SU-DHL-6 (cell line): ENCODE results near the gene GRM8.

Experiments used
- H2AFZ ChIP-seq: fragments of 200-600 bp; sonication (generic); 2 replicates; pipeline ENCODE4 v1.6.1; 2014; ENCODE audit warnings: low read depth, mild to moderate bottlenecking, moderate library complexity, mixed read lengths, antibody characterized with exemption, low read length; ENCODE audit not compliant: severe bottlenecking
- H3F3A ChIP-seq: fragments of 200-600 bp; shearing (Covaris generic); 2 replicates; pipeline ENCODE4 v1.6.0; 2016; ENCODE audit warnings: antibody characterized with exemption, mild to moderate bottlenecking; ENCODE audit not compliant: insufficient read depth
- H3K27ac ChIP-seq: fragments of 200-600 bp; sonication (generic); 2 replicates; pipeline ENCODE4 v1.5.1; 2016; ENCODE audit warnings: low read depth, mild to moderate bottlenecking, low read length, moderate library complexity, mixed read lengths
- H3K27me3 ChIP-seq: fragments of 200-600 bp; sonication (generic), shearing (Covaris generic); 2 replicates; pipeline ENCODE4 v1.6.0; 2014; ENCODE audit warnings: mild to moderate bottlenecking, low read length
- H3K36me3 ChIP-seq: fragments of 200-600 bp; sonication (generic); 2 replicates; pipeline ENCODE4 v1.6.1; 2014; ENCODE audit warnings: mild to moderate bottlenecking, low read length, mixed read lengths
- H3K4me2 ChIP-seq: fragments of 300-600, 200-600 bp; shearing (Covaris generic), sonication (generic); 2 replicates; pipeline ENCODE4 v1.6.0; 2014; ENCODE audit warnings: low read length, low read depth, mild to moderate bottlenecking; ENCODE audit not compliant: poor library complexity, severe bottlenecking
- H3K4me3 ChIP-seq: fragments of 200-600 bp; sonication (generic); 2 replicates; pipeline ENCODE4 v1.5.1; 2014; ENCODE audit warnings: antibody characterized with exemption, low read length, mild to moderate bottlenecking, mixed read lengths; ENCODE audit not compliant: insufficient read depth, poor library complexity, severe bottlenecking
- H3K79me2 ChIP-seq: fragments of 200-600 bp; sonication (generic); 2 replicates; pipeline ENCODE4 v1.6.1; 2014; ENCODE audit warnings: mild to moderate bottlenecking, low read length, moderate library complexity; ENCODE audit not compliant: insufficient read depth
- H3K9ac ChIP-seq: fragments of 200-600 bp; sonication (generic); 2 replicates; pipeline ENCODE4 v1.7.0; 2014; ENCODE audit warnings: mild to moderate bottlenecking, low read length
- H3K9me2 ChIP-seq: fragments of 200-600 bp; sonication (generic); replicated peaks from 2 replicates; pipeline ENCODE4 v1.6.1; 2014; ENCODE audit warnings: low read length; ENCODE audit not compliant: insufficient read depth
- H3K9me3 ChIP-seq: fragments of 200-600 bp; sonication (generic); 2 replicates; pipeline ENCODE4 v1.6.1; 2014; ENCODE audit warnings: low read length, mixed read lengths; ENCODE audit not compliant: insufficient read depth
- H4K20me1 ChIP-seq: fragments of 200-600 bp; sonication (generic); 2 replicates; pipeline ENCODE4 v1.6.1; 2014; ENCODE audit warnings: low read depth, mild to moderate bottlenecking, antibody characterized with exemption, low read length, moderate library complexity, mixed read lengths
- EZH2phosphoT487 ChIP-seq: fragments of 200-600 bp; sonication (generic), shearing (Covaris generic); conservative IDR thresholded peaks from 2 replicates; pipeline ENCODE4 v1.6.1; 2018; ENCODE audit warnings: mild to moderate bottlenecking, antibody characterized with exemption, low read length, moderate library complexity, mixed read lengths
- TF ChIP-seq, protein P1 (sequence below): fragments of 200-600 bp; sonication (generic); IDR thresholded peaks from one replicate; pipeline ENCODE4 v1.5.1; 2017; ENCODE audit warnings: antibody characterized with exemption, mild to moderate bottlenecking, low read length, moderate library complexity; ENCODE audit not compliant: insufficient read depth, poor library complexity, severe bottlenecking

Gene GRM8

DNA sequence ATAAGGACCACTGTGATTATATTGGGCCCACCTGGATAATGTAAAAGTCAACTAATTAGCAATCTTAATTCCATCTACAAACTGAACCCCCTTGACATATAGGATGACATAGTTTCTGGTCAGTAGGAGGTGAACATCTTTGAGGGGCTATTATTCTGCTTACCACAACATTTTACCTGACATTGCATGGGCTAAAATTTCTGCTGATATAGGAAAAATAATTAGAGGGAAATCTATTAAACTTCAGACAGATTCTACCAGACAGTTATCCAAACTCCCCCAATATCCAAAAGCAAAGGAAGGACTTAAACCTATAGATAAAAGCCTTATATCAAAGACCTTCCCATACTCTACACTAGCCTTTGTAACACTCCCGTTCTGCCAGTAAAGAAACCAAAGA, 443.6 kb downstream of the GRM8 start:
- H4K20me1 ChIP-seq, result no peaks in the 10 kb centered on the region
- no peak for TF ChIP-seq EZH2phosphoT487
- TF ChIP-seq, protein P1, sequence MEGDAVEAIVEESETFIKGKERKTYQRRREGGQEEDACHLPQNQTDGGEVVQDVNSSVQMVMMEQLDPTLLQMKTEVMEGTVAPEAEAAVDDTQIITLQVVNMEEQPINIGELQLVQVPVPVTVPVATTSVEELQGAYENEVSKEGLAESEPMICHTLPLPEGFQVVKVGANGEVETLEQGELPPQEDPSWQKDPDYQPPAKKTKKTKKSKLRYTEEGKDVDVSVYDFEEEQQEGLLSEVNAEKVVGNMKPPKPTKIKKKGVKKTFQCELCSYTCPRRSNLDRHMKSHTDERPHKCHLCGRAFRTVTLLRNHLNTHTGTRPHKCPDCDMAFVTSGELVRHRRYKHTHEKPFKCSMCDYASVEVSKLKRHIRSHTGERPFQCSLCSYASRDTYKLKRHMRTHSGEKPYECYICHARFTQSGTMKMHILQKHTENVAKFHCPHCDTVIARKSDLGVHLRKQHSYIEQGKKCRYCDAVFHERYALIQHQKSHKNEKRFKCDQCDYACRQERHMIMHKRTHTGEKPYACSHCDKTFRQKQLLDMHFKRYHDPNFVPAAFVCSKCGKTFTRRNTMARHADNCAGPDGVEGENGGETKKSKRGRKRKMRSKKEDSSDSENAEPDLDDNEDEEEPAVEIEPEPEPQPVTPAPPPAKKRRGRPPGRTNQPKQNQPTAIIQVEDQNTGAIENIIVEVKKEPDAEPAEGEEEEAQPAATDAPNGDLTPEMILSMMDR, result no peak
- H2AFZ ChIP-seq, result no peak overlapping the region
- H3K27ac ChIP-seq, result no peak overlapping the region
- no peaks in the 10 kb centered on the region for H3K9me3 ChIP-seq
- no peak overlapping the region for H3K9ac ChIP-seq
- no peaks in the 10 kb centered on the region for H3F3A ChIP-seq
- no peak overlapping the region for H3K4me2 ChIP-seq
- H3K79me2 ChIP-seq, result no peaks in the 10 kb centered on the region
- H3K27me3 ChIP-seq, result no peaks in the 10 kb centered on the region
- no peaks in the 10 kb centered on the region for H3K36me3 ChIP-seq
- H3K9me2 ChIP-seq, result no peaks in the 10 kb centered on the region
- H3K4me3 ChIP-seq, result no peak overlapping the region

DNA sequence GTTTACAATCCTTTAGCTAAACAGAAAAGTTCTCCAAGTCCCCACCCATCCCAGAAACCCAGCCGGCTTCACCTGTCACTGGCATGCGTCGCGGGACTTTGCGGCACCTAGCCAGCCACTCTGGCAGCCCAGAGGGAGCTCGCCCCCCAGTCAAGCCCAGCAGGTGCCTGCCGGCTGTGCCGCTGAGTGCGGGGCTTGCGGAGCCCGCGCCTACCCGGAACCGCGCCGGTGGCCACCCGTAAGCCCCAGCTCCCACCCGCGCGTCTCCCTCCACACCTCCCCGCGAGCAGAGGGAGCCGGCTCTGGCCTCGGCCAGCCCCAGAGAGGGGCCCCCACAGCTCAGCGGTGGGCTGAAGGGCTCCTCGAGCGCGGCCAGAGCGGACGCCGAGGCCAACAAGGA, 446.1 kb downstream of the GRM8 start:
- no peaks in the 10 kb centered on the region for H4K20me1 ChIP-seq
- H2AFZ ChIP-seq, result no peak overlapping the region
- H3K9ac ChIP-seq, result no peak overlapping the region
- no peak overlapping the region for H3K4me3 ChIP-seq
- H3K27me3 ChIP-seq, result no peaks in the 10 kb centered on the region
- H3K9me3 ChIP-seq, result no peaks in the 10 kb centered on the region
- H3K4me2 ChIP-seq, result no peak overlapping the region
- H3K27ac ChIP-seq, result no peak overlapping the region
- TF ChIP-seq EZH2phosphoT487, result no peak
- TF ChIP-seq, protein P1, result no peak
- H3K36me3 ChIP-seq, result no peaks in the 10 kb centered on the region
- H3K79me2 ChIP-seq, result no peaks in the 10 kb centered on the region
- no peaks in the 10 kb centered on the region for H3F3A ChIP-seq
- no peaks in the 10 kb centered on the region for H3K9me2 ChIP-seq

DNA sequence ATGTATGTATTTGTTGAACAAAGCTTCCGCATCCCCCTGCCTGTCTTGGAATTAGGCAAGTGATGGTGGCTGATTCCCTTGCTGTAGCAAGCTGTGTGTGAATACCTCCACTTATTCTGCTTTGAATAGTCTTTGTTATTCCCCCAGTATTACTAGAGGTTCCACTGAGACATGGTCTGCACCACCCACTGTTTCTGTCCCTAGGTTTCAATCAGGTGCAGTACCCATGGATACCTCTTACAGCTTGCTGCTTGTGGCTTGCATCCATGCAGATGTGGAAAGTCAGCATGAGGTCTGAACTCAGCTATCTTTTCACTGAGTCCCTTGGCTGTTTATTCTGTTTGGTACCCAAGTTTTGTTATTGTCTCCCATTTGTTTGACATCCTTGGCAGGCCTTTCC, 447.4 kb downstream of the GRM8 start:
- Histone ChIP-seq H3F3A (no peaks in the 10 kb centered on the region), H3K4me3 (no peak overlapping the region), H3K4me2 (no peak overlapping the region), H4K20me1 (no peaks in the 10 kb centered on the region), H3K79me2 (no peaks in the 10 kb centered on the region), H3K9me3 (no peaks in the 10 kb centered on the region), H3K9me2 (no peaks in the 10 kb centered on the region), H3K36me3 (no peaks in the 10 kb centered on the region), H3K27me3 (no peaks in the 10 kb centered on the region), H3K27ac (no peak overlapping the region), H3K9ac (no peak overlapping the region), H2AFZ (no peak overlapping the region)
- no peak for TF ChIP-seq EZH2phosphoT487
- TF ChIP-seq, protein P1, result no peak
